NB4 (cell line): ENCODE results near the gene LENG8.
"Not testable (repeated sequence)": the region's sequence is repeated elsewhere in the genome, so short reads cannot be mapped to it uniquely, and the experiment has no call there.

Source experiments
- MYC ChIP-seq: IDR thresholded peaks from 2 replicates; pipeline ENCODE4 v1.6.1; 2011; ENCODE audit warnings: low read depth, low read length
- POLR2A ChIP-seq: IDR thresholded peaks from 2 replicates; pipeline ENCODE4 v1.6.1; 2011; ENCODE audit warnings: mild to moderate bottlenecking; ENCODE audit not compliant: insufficient read length; ENCODE audit errors: extremely low read depth
- TF ChIP-seq, protein P1 (sequence below): IDR thresholded peaks from one replicate; pipeline ENCODE4 v1.5.1; 2012; ENCODE audit warnings: low read depth, low read length
- TF ChIP-seq, protein P2 (sequence below): IDR thresholded peaks from 2 replicates; pipeline ENCODE4 v1.6.1; 2011; ENCODE audit warnings: low read depth, low read length

DNA sequence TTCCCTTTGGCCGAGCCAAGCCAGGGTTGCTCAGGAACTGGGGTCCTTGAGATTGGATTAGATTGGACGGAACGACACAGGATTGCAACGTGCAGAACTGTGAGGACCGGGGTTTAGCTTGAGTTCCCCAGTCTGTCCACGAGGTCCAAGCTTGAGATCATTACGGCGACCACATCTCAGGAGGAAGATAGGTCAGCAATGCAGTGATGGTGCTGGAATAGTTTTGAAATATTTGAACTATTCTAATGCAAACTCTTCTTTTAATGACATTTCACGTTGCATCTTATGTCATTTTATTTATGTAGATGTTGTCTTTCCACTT is 49.4 kb downstream of the LENG8 start:
- TF ChIP-seq, protein P1, sequence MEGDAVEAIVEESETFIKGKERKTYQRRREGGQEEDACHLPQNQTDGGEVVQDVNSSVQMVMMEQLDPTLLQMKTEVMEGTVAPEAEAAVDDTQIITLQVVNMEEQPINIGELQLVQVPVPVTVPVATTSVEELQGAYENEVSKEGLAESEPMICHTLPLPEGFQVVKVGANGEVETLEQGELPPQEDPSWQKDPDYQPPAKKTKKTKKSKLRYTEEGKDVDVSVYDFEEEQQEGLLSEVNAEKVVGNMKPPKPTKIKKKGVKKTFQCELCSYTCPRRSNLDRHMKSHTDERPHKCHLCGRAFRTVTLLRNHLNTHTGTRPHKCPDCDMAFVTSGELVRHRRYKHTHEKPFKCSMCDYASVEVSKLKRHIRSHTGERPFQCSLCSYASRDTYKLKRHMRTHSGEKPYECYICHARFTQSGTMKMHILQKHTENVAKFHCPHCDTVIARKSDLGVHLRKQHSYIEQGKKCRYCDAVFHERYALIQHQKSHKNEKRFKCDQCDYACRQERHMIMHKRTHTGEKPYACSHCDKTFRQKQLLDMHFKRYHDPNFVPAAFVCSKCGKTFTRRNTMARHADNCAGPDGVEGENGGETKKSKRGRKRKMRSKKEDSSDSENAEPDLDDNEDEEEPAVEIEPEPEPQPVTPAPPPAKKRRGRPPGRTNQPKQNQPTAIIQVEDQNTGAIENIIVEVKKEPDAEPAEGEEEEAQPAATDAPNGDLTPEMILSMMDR, result not testable (repeated sequence)
- TF ChIP-seq, protein P2, sequence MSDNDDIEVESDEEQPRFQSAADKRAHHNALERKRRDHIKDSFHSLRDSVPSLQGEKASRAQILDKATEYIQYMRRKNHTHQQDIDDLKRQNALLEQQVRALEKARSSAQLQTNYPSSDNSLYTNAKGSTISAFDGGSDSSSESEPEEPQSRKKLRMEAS, result not testable (repeated sequence)
- TF ChIP-seq POLR2A, MYC: not testable (repeated sequence)
